MG63 (cell line): ENCODE results near the gene SRPX2. TPM values are rescaled to one million over a fixed set of nuclear protein-coding genes. Genes with fewer than 3 reads are reported as not detected.

ENCODE experiments used
- DNase-seq: peaks from one replicate; pipeline ENCODE4 v3.0.0-alpha.2; 2020
- H3K27me3 ChIP-seq: fragments of 250-450 bp; sonication (Bioruptor Pico); 2 replicates; pipeline ENCODE4 v1.5.1; 2020; ENCODE audit warnings: mild to moderate bottlenecking, moderate library complexity
- H3K36me3 ChIP-seq: fragments of 250-450 bp; sonication (Bioruptor Pico); 2 replicates; pipeline ENCODE4 v1.5.1; 2020; ENCODE audit warnings: mild to moderate bottlenecking, moderate library complexity
- H3K4me3 ChIP-seq: fragments of 250-450 bp; sonication (Bioruptor Pico); 2 replicates; pipeline ENCODE4 v1.5.1; 2020; ENCODE audit warnings: mild to moderate bottlenecking, moderate library complexity
- H3K9me3 ChIP-seq: fragments of 250-450 bp; sonication (Bioruptor Pico); 2 replicates; pipeline ENCODE4 v1.5.1; 2020; ENCODE audit warnings: mild to moderate bottlenecking, moderate library complexity
- total RNA-seq: library from RNA; depleted of rRNA; stranded (reverse); fragments of >200 nt; shearing (Covaris generic); gene quantifications from 2 replicates; pipeline ENCODE4 v1.2.3, GENCODE V29; 2014; ENCODE audit warnings: low replicate concordance; rRNA removed

Gene SRPX2, protein sequence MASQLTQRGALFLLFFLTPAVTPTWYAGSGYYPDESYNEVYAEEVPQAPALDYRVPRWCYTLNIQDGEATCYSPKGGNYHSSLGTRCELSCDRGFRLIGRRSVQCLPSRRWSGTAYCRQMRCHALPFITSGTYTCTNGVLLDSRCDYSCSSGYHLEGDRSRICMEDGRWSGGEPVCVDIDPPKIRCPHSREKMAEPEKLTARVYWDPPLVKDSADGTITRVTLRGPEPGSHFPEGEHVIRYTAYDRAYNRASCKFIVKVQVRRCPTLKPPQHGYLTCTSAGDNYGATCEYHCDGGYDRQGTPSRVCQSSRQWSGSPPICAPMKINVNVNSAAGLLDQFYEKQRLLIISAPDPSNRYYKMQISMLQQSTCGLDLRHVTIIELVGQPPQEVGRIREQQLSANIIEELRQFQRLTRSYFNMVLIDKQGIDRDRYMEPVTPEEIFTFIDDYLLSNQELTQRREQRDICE
- total RNA-seq, result 11.1 and 12.0 TPM in 2 replicates

DNA sequence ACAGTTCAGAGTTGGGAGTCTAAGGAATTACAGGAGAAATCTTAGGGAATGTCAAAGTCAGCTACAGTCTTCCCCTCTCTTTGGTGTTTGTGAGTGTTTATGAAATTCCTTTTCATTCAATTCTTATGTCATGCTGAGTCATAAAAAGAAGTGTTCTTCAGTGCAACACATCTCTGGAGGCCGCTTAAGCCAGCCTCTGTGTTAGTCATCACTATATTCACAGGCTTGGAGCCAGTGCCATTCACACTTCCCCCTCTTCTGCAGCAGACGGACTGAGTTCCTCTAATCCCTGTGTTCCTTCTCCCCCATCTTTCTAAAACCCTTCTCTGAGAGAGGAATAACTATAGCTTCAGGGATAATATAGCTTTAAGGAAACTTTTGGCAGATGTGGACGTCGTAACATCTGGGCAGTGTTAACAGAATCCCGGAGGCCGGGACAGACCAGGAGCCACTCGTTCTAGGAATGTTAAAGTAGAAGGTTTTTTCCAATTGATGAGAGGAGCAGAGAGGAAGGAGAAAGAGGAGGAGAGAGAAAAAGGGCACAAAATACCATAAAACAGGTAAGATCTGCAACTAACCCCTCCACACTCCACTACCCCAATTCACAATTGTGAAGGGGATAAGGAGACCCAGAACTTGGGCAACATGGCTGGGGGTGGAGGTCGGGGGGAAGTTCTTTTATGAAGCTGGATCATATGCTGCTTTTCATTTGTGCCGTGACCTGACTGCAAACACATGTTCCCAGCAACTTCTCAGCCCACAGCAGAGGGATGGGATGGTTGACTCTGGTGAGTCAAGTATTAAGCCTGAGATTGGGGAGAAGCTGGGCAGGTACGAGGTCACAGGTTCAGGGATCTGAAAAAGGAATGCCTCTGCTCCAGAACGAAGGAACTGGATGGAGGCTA is at the start of gene SRPX2:
Gene SRPX2 (plus strand): TSS at position 244 of the 905 bp plus-strand sequence. CDS start 2,124 bp downstream, outside the sequence.
- H3K9me3 ChIP-seq, result no peaks in the 10 kb centered on the region
- no peaks in the 10 kb centered on the region for H3K27me3 ChIP-seq
- H3K4me3 ChIP-seq, result peak within 1 kb of the TSS; percentile 45
- H3K36me3 ChIP-seq, result no peaks in the 10 kb centered on the region
- peak; percentile 76 for DNase-seq

DNA sequence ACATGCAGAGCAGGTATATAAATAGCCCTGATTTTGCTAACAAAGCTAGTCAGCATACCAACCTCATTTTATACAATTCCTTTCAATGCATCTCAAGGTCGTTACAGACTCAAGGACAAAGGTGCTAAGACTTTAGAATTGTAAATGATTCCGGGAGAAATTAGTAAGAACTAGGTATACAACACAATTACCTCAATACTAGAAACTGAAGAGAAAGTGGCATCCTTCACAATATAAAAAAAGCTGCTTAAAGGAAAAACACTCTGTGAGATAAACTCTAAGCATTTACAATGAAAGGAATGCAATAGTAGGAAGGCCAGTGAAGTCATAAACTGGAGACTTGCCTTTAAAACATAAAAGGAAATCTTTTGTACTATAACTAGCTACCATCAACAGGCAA is 47.4 kb upstream of the SRPX2 start:
- Histone ChIP-seq H3K4me3 (no peak overlapping the region), H3K27me3 (no peaks in the 10 kb centered on the region), H3K9me3 (no peaks in the 10 kb centered on the region), H3K36me3 (no peaks in the 10 kb centered on the region)
- no peak for DNase-seq

DNA sequence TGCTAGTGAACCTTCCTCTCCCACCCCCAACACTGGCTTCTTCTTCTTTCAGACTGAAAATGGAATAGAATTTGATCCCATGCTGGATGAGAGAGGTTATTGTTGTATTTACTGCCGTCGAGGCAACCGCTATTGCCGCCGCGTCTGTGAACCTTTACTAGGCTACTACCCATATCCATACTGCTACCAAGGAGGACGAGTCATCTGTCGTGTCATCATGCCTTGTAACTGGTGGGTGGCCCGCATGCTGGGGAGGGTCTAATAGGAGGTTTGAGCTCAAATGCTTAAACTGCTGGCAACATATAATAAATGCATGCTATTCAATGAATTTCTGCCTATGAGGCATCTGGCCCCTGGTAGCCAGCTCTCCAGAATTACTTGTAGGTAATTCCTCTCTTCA is 44.5 kb upstream of the SRPX2 start:
- H3K4me3 ChIP-seq, result no peak overlapping the region

DNA sequence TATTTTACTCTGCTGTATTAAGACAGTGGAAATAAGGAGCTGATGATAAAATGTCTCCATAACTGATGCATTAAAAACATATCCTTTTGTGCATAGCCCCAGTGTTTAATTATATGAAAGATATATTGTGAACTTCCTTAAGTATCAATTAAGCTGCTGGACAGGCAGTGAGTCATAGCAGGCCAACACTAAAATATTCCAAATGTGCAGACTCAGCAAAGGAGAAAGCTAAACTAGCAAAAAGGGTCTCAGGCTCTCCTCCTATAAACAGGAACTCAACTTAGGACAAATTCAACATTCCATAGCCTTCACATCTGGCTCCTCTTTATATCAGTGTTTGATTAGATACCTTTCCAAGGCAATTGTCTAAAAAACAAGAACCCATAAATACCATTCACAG is 43.7 kb upstream of the SRPX2 start:
- no peaks in the 10 kb centered on the region for H3K27me3 ChIP-seq
- no peak overlapping the region for H3K4me3 ChIP-seq
- DNase-seq, result no peak
- H3K9me3 ChIP-seq, result no peaks in the 10 kb centered on the region
- no peaks in the 10 kb centered on the region for H3K36me3 ChIP-seq

More for the DNA sequence above, 44.5 kb upstream of the SRPX2 start:
- no peak for DNase-seq
- no peaks in the 10 kb centered on the region for H3K36me3 ChIP-seq
- H3K27me3 ChIP-seq, result no peaks in the 10 kb centered on the region
- H3K9me3 ChIP-seq, result no peaks in the 10 kb centered on the region

DNA sequence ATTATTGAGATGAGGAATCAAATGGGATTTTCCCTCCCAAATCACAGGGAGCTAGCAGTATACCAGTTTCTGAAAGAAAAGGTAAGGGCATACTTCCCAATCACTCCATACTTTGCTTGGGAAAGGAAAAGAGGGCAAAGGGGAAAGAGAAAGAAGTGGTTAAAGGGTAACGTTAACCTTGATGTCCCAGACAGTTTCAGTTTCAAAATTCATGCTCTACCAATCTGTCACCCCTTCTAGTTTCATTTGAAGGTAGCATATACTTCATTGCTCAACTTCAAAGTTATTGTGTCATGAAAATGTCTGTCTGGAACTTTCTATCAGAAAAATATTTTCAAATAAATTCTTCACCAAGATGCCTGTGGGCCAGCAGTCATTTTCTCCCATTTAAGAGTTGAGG is 43.2 kb upstream of the SRPX2 start:
- Histone ChIP-seq H3K27me3 (no peaks in the 10 kb centered on the region), H3K9me3 (no peaks in the 10 kb centered on the region), H3K36me3 (no peaks in the 10 kb centered on the region), H3K4me3 (no peak overlapping the region)
- DNase-seq, result no peak

DNA sequence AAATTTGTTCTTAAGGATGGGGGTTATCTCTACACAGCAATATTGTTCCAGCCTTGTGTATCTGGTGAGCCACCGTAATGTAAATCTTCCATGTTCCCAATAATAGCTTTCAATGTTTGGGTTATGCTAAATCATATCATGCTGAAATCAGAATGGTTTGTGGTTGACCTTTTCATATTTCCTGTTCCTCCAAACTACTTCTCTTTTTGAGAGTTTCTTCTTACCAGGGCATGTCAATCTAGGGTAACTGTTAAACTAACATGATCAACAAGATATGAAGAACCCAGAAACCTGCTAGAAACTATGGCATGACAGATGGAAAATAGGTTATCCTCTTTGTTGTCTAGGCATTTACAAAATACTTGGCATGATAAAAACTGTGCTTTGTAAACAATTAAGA is 37.2 kb upstream of the SRPX2 start:
- Histone ChIP-seq H3K27me3 (no peaks in the 10 kb centered on the region), H3K9me3 (no peaks in the 10 kb centered on the region)

DNA sequence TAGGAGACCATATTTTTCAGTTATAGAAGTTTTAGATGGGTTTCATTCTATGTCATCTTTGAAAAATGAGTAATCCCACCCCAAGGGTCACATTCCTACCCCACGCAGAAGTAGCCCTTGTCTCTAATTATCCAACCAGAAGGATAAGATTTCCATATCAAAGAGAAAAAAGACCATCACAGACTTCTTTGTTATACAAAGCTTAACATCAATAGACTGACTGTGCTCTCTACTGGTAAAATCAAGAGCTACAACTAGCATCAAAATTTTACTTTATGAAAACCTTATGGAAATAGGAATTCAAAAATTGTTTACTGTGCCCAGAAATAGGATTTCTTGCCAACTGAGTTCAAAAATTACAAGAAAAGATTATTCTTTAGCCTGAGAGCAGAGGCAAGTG is 34.4 kb upstream of the SRPX2 start:
- DNase-seq, result no peak
- H3K36me3 ChIP-seq, result no peaks in the 10 kb centered on the region
- no peaks in the 10 kb centered on the region for H3K9me3 ChIP-seq
- no peaks in the 10 kb centered on the region for H3K27me3 ChIP-seq
- H3K4me3 ChIP-seq, result no peak overlapping the region

More for the DNA sequence above, 37.2 kb upstream of the SRPX2 start:
- Histone ChIP-seq H3K36me3 (no peaks in the 10 kb centered on the region), H3K4me3 (no peak overlapping the region)
- DNase-seq, result no peak

DNA sequence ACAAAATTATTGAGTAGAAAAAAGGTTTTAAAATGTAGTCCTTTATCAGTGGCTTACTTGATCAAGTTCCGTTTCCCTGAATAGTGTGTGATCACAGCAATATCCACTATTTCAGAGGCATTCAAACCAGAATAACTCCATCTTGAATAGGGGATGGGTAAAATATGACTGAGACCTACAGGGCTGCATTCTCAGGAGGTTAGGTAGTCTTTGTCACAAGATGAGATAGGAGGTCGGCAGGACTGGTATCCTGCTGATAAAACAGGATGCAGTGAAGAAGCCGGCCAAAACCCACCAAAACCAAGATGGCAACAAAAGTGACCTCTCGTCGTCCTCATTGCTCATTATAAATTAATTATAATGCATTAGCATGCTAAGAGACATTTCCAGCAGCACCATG is 32.0 kb upstream of the SRPX2 start:
- Histone ChIP-seq H3K4me3 (no peak overlapping the region), H3K36me3 (no peaks in the 10 kb centered on the region), H3K27me3 (no peaks in the 10 kb centered on the region), H3K9me3 (no peaks in the 10 kb centered on the region)
- DNase-seq, result no peak

DNA sequence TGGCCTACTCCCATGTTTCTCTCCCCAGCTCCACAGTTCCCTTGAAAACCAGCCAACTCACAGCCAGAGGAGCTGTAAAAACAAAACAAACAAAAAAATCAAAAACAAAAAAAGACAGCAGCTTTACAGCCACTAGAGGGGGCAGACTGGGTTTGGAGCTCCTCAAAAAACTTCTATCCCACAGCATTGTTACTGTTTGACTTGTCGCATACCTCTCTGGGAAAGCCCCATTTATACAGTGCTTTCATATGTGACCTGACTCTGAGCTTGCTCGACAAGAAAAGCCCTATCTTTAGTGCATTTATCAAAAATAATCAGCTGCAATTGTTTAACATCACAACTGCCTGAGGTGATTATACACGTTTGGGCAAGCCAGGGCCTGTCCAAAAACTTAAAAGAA is 29.0 kb upstream of the SRPX2 start:
- no peaks in the 10 kb centered on the region for H3K9me3 ChIP-seq
- H3K36me3 ChIP-seq, result no peaks in the 10 kb centered on the region
- no peaks in the 10 kb centered on the region for H3K27me3 ChIP-seq
- no peak overlapping the region for H3K4me3 ChIP-seq
- peak; percentile 31 for DNase-seq

DNA sequence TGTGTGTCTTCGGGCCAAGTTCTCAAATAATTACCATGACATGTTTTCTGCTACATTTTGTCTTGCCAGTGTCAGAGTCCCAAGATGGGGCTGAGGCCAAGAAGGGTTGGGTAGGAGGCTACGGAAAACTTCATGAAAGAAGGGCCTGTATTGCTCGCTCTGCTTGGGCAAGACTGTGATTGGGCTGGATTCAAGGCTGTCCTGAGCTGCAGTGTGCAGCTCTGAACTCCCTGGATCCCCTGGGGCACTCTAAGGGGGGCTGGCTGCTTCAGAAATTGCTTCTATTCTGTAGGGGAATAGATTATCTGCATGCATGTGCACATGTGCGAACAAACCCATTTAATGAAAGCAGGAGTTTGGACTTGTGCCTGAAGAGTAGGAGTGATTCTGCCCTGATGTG is 21.0 kb upstream of the SRPX2 start:
- Histone ChIP-seq H3K4me3 (no peak overlapping the region), H3K36me3 (no peaks in the 10 kb centered on the region), H3K9me3 (no peaks in the 10 kb centered on the region), H3K27me3 (no peaks in the 10 kb centered on the region)
- DNase-seq, result no peak

DNA sequence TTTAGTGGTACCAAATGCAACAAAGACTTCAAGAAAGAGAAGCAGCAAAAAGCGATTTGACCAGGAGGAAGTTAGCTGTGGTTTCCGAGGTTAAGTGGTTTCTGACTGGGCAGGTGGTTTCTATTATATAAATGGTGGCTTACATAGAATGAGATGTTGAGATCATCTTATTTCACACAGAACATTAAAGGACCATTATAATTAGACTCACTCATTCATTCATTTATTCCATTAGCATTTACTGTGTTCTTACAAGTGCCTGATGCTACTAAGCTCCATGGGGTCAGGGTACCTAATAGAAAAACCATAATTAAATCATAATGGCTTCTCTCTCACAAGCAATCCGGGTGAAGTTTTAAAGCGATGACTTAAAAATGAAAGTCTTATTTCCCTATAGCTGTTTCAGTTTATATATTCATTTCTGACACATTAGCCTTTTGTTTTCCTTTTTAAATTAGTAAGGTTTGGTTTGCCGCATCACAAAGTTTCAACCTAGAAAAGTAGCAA is 18.0 kb upstream of the SRPX2 start:
- H3K9me3 ChIP-seq, result no peaks in the 10 kb centered on the region
- DNase-seq, result no peak

DNA sequence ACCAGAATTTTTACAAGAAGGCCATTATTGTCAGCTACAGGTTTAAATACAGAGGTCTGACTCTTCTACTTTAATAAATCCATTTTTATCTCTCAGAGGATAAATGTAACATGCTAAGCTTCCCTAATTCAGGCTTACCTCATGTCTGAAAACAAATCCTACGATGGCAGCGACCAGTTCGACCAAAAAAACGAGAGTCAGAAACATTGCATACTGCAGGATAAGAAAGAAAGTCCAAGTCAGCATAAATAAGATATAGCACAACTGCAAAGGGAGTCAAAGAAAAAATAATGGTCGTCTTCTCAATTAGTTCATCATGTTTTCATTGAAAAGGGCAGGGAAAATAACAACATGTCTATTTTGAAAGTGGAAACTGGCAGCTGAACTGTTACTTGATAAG is 9.0 kb upstream of the SRPX2 start:
- no peak overlapping the region for H3K4me3 ChIP-seq
- no peaks in the 10 kb centered on the region for H3K27me3 ChIP-seq
- H3K36me3 ChIP-seq, result no peaks in the 10 kb centered on the region
- DNase-seq, result no peak
- no peaks in the 10 kb centered on the region for H3K9me3 ChIP-seq

More for the DNA sequence above, 18.0 kb upstream of the SRPX2 start:
- Histone ChIP-seq H3K4me3 (no peak overlapping the region), H3K27me3 (no peaks in the 10 kb centered on the region), H3K36me3 (no peaks in the 10 kb centered on the region)

DNA sequence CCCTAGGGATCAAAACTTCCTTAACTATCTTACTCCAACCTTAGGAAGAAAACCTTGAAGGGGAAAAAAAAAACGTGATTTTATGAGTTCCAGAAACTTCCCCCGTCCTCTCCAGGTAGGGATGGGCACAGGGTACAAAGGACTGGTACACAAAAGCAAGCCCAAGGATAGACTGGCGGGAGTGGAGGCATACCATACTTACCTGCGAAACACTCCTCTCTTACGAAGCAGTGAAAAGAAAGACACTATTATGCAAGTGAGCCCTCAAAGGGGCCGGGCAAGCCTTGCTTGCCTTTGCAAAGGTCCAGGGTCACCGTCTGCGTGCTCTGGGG is 8.0 kb upstream of the SRPX2 start:
- no peaks in the 10 kb centered on the region for H3K36me3 ChIP-seq
- no peak for DNase-seq
- peak overlapping the region; percentile 70 for H3K4me3 ChIP-seq
- no peaks in the 10 kb centered on the region for H3K9me3 ChIP-seq
- H3K27me3 ChIP-seq, result no peaks in the 10 kb centered on the region

DNA sequence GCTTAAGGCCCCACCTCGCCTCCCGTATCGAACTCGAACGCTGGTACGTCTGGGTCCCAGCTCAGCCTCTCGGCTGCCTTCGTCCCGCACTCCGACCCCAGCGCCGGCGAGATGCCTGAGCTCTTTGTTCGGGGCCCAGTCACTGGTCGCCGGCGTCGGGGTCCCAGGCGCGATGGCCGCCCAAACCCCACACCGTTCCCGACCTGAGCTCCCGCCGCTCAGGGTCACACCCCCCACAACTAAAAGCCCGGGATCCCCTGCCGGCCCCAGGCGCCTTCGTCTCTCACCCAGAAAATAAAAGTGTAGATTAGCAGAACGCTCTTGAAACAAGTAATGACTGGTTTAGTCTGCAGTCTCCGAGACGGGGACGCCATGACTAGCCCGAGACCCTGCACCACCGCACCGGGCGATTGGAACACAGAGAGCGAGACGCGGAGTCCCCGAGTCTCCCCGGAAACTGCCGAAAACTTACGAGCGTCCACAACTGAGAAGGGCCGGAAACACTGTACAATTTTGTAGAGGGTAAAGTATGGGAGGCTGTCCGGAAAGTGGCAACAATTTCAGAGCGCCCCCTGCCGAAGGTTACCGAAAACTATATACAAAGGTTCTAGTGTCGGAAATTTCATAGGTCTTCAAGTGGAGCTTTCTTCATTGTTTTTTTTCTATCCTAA is 7.5 kb upstream of the SRPX2 start, which contains the start of gene TSPAN6:
Gene TSPAN6 (minus strand): TSS at position 486 of the 671 bp plus-strand sequence. CDS start 112 bp downstream, at position 374.
- Histone ChIP-seq H3K36me3 (no peaks in the 10 kb centered on the region), H3K4me3 (peak within 1 kb of the TSS; percentile 70), H3K9me3 (no peaks in the 10 kb centered on the region), H3K27me3 (no peaks in the 10 kb centered on the region)
- peak; percentile 80 for DNase-seq

DNA sequence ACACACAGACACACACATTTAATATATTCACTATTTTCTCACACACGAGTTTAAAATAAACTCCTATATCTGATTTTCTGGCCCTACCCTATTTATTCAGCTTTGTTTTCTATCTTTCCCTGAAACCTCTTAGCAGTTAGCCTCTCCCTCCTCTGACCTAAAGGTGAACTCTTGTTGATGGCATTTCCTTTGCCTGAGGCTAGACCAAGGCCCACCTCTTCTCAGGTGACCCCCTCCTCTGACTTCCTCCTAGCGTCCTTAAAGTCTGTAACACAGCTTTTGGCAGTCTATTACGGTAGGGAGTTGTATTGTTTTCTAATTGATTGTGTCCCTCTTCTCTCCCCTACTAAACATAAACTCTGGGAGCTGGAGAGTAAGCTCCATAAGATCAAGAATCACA is 1.7 kb upstream of the SRPX2 start:
- no peaks in the 10 kb centered on the region for H3K27me3 ChIP-seq
- no peaks in the 10 kb centered on the region for H3K9me3 ChIP-seq
- H3K4me3 ChIP-seq, result no peak overlapping the region
- DNase-seq, result no peak
- no peaks in the 10 kb centered on the region for H3K36me3 ChIP-seq

DNA sequence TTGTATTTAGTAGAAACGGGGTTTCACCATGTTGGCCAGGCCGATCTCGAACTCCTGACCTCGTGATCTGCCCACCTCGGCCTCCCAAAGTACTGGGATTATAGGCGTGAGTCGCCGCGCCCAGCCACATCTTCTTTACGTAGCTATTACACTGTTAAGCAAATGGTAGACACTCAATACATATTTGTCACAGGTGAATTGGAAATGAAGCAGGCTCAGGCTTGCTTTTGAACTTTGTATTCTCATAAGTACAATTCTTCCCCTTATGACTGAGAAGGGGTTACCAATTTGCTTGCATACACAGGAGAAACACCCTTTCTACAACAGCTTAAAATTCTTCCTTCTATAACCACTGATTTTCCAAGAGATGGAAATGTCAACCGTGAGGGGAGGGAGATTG is 787 bp upstream of the SRPX2 start:
- H3K4me3 ChIP-seq, result no peak overlapping the region
- H3K9me3 ChIP-seq, result no peaks in the 10 kb centered on the region
- no peaks in the 10 kb centered on the region for H3K36me3 ChIP-seq
- no peak for DNase-seq
- no peaks in the 10 kb centered on the region for H3K27me3 ChIP-seq

DNA sequence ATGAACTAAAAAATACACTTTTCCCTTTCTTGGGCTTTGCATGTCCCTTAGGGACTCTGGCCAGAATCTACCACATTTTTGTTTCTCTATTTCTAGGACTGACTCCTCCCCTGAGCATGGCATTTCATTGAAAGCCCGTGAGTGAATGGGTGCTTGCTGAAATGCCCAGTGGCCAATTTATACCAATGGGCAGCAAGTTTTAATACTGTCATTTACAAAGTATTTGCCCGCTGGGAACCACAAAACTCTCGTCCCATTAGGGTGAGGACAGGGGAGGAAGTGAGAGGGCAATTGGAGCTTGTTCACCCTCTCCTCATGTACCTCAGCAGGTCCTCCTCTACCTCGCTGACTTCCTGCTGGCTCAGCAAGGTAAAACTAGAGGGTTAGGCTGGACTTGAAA is 1.1 kb downstream of the SRPX2 start:
- Histone ChIP-seq H3K36me3 (no peaks in the 10 kb centered on the region), H3K9me3 (no peaks in the 10 kb centered on the region), H3K4me3 (peak overlapping the region; percentile 45), H3K27me3 (no peaks in the 10 kb centered on the region)
- no peak for DNase-seq
